KOPT-K1 (cell line): Measurements from ENCODE around the gene HEPH.
"Not testable (repeated sequence)": the region's sequence is repeated elsewhere in the genome, so short reads cannot be mapped to it uniquely, and the experiment has no call there.

Source experiments
- H3K27ac ChIP-seq: fragments of 200-600 bp; sonication (generic); 2 replicates; pipeline ENCODE4 v1.5.1; 2016; ENCODE audit warnings: antibody characterized with exemption, mild to moderate bottlenecking, low read depth, low read length; ENCODE audit not compliant: poor library complexity, severe bottlenecking
- H3K36me3 ChIP-seq: fragments of 200-600 bp; sonication (generic); 2 replicates; pipeline ENCODE4 v1.5.1; 2017; ENCODE audit warnings: antibody characterized with exemption, mild to moderate bottlenecking, low read length, moderate library complexity; ENCODE audit not compliant: insufficient read depth
- H3K9me3 ChIP-seq: fragments of 200-600 bp; sonication (generic); 2 replicates; pipeline ENCODE4 v1.5.1; 2017; ENCODE audit warnings: antibody characterized with exemption, low read length, mild to moderate bottlenecking; ENCODE audit not compliant: insufficient read depth, poor library complexity, severe bottlenecking

The HEPH gene, protein sequence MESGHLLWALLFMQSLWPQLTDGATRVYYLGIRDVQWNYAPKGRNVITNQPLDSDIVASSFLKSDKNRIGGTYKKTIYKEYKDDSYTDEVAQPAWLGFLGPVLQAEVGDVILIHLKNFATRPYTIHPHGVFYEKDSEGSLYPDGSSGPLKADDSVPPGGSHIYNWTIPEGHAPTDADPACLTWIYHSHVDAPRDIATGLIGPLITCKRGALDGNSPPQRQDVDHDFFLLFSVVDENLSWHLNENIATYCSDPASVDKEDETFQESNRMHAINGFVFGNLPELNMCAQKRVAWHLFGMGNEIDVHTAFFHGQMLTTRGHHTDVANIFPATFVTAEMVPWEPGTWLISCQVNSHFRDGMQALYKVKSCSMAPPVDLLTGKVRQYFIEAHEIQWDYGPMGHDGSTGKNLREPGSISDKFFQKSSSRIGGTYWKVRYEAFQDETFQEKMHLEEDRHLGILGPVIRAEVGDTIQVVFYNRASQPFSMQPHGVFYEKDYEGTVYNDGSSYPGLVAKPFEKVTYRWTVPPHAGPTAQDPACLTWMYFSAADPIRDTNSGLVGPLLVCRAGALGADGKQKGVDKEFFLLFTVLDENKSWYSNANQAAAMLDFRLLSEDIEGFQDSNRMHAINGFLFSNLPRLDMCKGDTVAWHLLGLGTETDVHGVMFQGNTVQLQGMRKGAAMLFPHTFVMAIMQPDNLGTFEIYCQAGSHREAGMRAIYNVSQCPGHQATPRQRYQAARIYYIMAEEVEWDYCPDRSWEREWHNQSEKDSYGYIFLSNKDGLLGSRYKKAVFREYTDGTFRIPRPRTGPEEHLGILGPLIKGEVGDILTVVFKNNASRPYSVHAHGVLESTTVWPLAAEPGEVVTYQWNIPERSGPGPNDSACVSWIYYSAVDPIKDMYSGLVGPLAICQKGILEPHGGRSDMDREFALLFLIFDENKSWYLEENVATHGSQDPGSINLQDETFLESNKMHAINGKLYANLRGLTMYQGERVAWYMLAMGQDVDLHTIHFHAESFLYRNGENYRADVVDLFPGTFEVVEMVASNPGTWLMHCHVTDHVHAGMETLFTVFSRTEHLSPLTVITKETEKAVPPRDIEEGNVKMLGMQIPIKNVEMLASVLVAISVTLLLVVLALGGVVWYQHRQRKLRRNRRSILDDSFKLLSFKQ

GRCh38 chrX:66163849-66164411 lies at the start of gene HEPH:
Gene HEPH, plus strand, starts transcription at chrX:66164247. Its CDS starts 6,324 bp downstream, at chrX:66170571.
- no peak within 1 kb of the TSS for H3K27ac ChIP-seq
- H3K36me3 ChIP-seq = no peaks in the 10 kb centered on the region
- no peaks in the 10 kb centered on the region for H3K9me3 ChIP-seq

DNA sequence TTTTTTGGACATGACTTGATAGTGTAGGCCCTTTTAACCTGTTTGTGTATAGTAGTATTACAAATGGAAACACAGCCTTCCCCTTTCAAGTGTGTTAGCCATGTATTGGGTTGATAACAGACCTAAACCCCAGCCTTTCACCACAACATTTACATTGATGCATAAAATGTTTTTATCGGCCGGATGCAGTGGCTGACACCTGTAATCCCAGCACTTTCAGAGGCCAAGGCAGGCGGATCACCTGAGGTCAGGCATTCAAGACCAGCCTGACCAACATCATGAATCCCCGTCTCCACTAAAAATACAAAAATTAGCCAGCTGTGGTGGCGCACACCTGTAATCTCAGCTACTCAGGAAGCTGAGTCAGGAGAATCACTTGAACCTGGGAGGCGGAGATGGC lies 45.3 kb upstream of the HEPH start:
- not testable (repeated sequence) for H3K36me3 ChIP-seq, H3K9me3 ChIP-seq, H3K27ac ChIP-seq

- H3K27ac ChIP-seq, H3K9me3 ChIP-seq, H3K36me3 ChIP-seq: not testable (repeated sequence)
Measured at GRCh38 chrX:66121354-66121753, 42.7 kb upstream of the HEPH start.

DNA sequence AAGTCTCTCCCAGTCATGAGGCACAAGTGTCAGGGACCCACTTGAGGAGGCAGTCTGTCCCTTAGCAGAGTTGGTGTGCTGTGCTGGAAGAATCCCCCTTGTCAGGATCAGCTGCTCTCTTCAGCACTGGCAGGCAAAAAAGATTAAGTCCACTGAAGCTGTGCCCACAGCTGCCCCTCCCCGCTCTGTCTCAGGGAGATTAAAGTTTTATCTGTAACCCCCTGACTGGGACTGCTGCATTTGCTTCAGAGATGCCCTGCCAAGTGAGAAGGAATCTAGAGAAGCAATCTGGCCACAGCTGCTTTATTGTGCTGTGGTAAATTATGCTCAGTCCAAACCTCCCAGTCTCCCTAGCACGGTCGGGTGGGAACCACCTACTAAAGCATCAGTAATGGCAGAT lies 37.4 kb upstream of the HEPH start:
- H3K9me3 ChIP-seq = no peaks in the 10 kb centered on the region
- H3K36me3 ChIP-seq = no peaks in the 10 kb centered on the region

GRCh38 chrX:66130469-66130868 lies 33.6 kb upstream of the HEPH start:
- Histone ChIP-seq H3K36me3 (no peaks in the 10 kb centered on the region), H3K9me3 (no peaks in the 10 kb centered on the region), H3K27ac (no peak overlapping the region)

More for the DNA sequence above, 37.4 kb upstream of the HEPH start:
- H3K27ac ChIP-seq = no peak overlapping the region

- H3K36me3 ChIP-seq, H3K27ac ChIP-seq, H3K9me3 ChIP-seq: not testable (repeated sequence)
Measured at GRCh38 chrX:66135284-66135683, 28.8 kb upstream of the HEPH start.

- no peak overlapping the region for H3K27ac ChIP-seq
- no peaks in the 10 kb centered on the region for H3K9me3 ChIP-seq
- no peaks in the 10 kb centered on the region for H3K36me3 ChIP-seq
Measured at GRCh38 chrX:66142351-66142750, 21.7 kb upstream of the HEPH start.

- Histone ChIP-seq H3K9me3 (no peaks in the 10 kb centered on the region), H3K36me3 (no peaks in the 10 kb centered on the region), H3K27ac (no peak overlapping the region)
Measured at GRCh38 chrX:66144258-66144657, 19.8 kb upstream of the HEPH start.

DNA sequence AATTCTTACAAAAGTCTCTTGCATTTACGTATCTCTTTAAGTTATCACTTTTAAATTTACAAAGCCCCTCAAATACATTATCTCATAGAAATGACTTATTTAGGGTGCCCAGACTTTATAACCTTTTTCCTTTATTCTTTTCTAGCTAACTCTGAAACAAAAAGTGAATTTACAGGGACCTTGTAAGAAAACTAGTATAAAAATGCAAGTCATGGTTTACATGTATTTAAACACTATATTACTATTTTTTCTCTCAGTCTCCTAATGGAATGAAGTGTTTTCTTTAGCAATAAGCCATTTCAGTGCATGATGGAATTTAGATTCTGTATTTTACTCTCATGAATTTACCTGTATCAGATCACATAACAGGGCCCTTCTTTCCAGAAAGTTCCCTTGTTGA lies 14.5 kb upstream of the HEPH start:
- Histone ChIP-seq H3K36me3 (no peaks in the 10 kb centered on the region), H3K9me3 (no peaks in the 10 kb centered on the region), H3K27ac (no peak overlapping the region)

DNA sequence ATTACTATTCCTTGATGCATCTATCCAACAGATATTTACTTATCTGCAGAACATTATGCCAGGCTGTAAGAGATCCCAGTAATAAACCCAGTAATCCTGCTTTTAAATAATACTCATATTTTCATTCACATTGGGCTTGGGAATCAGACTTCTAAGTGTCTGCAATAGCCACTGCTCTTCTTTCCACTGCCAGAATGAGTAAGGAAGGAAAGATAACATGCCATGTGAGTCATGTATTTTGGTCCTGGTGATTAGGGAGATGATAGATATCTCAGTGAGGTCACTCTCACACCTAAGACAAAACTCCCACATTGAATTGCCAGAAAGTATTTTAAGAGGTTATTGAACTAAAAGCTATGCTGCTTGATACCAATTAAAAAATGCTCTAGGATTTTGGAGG lies 13.9 kb upstream of the HEPH start:
- H3K27ac ChIP-seq = no peak overlapping the region
- no peaks in the 10 kb centered on the region for H3K9me3 ChIP-seq
- H3K36me3 ChIP-seq = no peaks in the 10 kb centered on the region

DNA sequence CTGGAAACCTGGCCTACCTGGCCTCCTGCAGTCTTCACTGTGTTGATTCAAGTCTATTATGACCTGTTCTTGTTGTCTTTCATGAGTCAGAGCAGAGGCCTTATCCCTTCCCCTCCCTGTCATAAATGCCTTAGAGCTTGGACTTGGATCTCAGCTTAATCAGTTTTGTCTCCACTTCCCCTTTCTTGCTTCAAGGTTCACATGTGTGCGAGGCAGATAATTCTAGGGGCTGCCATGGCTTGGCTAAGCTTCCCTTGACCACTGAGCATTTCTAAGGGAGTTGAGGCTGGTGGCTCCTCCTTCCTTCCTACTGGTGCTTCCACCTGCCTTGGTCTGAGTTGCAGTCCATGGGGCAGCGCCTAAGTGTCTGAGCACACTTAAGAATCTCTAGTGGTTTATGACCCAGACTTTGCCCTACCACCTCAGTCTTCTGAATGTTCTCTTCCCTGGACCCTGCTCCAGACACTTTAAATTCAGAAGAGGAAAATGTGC lies 1.7 kb upstream of the HEPH start:
- no peak overlapping the region for H3K27ac ChIP-seq
- no peaks in the 10 kb centered on the region for H3K9me3 ChIP-seq
- no peaks in the 10 kb centered on the region for H3K36me3 ChIP-seq

- H3K9me3 ChIP-seq = no peaks in the 10 kb centered on the region
- no peaks in the 10 kb centered on the region for H3K36me3 ChIP-seq
- no peak overlapping the region for H3K27ac ChIP-seq
Measured at GRCh38 chrX:66163447-66163846, 600 bp upstream of the HEPH start.

GRCh38 chrX:66164470-66164869 lies 423 bp downstream of the HEPH start:
- Histone ChIP-seq H3K36me3 (no peaks in the 10 kb centered on the region), H3K27ac (no peak overlapping the region), H3K9me3 (no peaks in the 10 kb centered on the region)

DNA sequence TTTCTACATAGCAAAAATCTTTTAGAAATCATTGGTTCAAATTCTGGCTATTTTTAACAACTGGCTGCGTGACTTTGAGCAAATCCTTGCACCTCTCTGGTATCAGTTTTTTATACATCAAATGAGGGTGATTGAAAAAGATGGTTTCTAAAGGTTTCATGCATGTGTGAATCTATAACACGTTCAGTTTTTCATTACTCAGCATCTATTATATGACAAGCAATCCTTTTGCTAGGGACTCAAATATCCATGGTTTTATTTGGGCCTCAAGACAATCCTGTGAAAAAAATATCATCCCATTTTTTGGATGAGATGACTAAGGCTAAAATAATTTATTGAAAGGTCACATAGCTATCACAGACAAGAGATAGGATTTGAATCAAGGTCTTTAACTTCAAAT lies 884 bp downstream of the HEPH start:
- Histone ChIP-seq H3K36me3 (no peaks in the 10 kb centered on the region), H3K27ac (no peak overlapping the region), H3K9me3 (no peaks in the 10 kb centered on the region)

DNA sequence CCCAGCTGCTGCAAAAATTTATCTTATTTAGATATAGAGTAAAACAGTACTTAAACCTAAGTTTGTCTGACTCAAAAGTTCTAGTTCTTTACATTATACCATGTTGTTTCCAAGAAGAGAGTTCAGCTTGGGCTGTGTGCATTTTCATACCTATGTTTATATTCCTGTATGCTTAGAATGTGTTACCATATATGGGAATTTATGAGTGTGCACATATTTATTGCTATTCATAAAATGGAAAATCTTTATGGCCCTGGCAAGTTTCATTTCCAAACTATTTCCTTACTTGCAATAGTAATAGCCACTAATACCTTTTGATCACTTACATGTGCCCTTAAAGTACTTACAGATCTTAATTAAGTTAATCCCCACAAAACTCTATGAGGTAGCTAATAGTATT lies 2.6 kb downstream of the HEPH start:
- Histone ChIP-seq H3K9me3 (no peaks in the 10 kb centered on the region), H3K27ac (no peak overlapping the region), H3K36me3 (no peaks in the 10 kb centered on the region)
